GM12865 (cell line): ENCODE data around the gene NDUFS7.
"Not testable (repeated sequence)": the region's sequence is repeated elsewhere in the genome, so short reads cannot be mapped to it uniquely, and the experiment has no call there.

Experiments used
- DNase-seq: peaks from one replicate; pipeline ENCODE4 v3.0.0; 2010; ENCODE audit warnings: low read depth
- H3K4me3 ChIP-seq: 2 replicates; pipeline ENCODE4 v1.5.1; 2011; ENCODE audit warnings: mild to moderate bottlenecking, low read depth, low read length, control low read depth
- TF ChIP-seq, protein P1 (sequence below): IDR thresholded peaks from 2 replicates; pipeline ENCODE4 v1.5.1; 2011; ENCODE audit warnings: low read length, control low read depth, low read depth, inconsistent platforms; ENCODE audit not compliant: insufficient read depth; ENCODE audit errors: missing control alignments

NDUFS7 gene

DNA sequence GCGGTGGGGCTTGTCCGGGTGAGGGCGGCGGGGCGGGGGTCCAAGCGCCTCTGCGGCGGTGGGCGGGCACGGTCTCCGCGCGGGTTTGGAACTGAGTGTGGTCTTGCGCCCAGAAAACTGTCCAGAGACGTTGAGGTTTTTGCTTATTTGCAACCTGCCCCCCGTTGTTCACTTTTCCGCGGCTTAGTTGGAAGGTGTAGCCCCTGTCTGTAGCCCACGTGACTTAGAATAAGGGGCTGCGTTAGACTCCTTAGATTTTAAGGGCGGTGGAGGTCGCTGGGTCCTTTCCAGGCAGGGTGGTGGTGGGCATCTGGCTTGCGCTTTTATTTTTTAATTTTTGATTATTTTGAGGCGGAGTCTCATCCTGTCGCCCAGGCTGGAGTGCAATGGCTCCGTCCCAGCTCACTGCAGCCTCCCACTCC is 55.2 kb downstream of the NDUFS7 start:
- no peak for DNase-seq
- TF ChIP-seq, protein P1, sequence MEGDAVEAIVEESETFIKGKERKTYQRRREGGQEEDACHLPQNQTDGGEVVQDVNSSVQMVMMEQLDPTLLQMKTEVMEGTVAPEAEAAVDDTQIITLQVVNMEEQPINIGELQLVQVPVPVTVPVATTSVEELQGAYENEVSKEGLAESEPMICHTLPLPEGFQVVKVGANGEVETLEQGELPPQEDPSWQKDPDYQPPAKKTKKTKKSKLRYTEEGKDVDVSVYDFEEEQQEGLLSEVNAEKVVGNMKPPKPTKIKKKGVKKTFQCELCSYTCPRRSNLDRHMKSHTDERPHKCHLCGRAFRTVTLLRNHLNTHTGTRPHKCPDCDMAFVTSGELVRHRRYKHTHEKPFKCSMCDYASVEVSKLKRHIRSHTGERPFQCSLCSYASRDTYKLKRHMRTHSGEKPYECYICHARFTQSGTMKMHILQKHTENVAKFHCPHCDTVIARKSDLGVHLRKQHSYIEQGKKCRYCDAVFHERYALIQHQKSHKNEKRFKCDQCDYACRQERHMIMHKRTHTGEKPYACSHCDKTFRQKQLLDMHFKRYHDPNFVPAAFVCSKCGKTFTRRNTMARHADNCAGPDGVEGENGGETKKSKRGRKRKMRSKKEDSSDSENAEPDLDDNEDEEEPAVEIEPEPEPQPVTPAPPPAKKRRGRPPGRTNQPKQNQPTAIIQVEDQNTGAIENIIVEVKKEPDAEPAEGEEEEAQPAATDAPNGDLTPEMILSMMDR, result no peak

DNA sequence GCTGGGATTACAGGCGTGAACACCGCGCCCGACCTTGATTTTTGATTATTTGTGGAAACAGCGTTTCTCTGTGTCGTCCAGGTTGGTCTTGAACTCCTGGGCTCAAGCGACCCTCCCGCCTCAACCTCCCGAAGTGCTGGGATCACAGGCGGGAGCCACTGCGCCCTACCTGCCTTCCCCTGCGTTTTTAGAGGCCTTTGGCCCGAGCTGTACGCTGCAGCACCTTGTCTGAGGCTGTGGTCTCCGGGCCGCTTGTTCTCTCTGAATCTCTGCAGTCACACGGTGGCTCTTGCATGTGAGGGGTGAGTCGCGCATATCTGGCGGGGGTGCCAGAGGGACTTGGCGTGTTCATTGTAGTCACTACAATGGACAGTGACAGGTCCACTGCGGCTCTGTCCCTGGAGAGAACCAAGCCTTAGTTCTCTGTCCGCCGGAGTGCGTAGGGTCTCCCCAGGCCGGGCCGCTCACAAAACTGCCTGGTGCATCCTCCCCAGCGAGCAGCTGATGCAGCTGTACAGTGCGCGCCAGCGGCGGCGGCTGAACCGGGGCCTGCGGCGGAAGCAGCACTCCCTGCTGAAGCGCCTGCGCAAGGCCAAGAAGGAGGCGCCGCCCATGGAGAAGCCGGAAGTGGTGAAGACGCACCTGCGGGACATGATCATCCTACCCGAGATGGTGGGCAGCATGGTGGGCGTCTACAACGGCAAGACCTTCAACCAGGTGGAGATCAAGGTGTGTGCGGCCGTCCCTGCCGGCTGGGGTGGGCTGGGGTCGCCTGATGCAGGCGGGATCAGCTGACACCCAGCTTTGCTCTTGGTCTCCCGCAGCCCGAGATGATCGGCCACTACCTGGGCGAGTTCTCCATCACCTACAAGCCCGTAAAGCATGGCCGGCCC is 56.1 kb downstream of the NDUFS7 start:
- not testable (repeated sequence) for DNase-seq
- H3K4me3 ChIP-seq, result peak overlapping the region; percentile 60

More for the DNA sequence above, 55.2 kb downstream of the NDUFS7 start:
- peak overlapping the region; percentile 60 for H3K4me3 ChIP-seq

DNA sequence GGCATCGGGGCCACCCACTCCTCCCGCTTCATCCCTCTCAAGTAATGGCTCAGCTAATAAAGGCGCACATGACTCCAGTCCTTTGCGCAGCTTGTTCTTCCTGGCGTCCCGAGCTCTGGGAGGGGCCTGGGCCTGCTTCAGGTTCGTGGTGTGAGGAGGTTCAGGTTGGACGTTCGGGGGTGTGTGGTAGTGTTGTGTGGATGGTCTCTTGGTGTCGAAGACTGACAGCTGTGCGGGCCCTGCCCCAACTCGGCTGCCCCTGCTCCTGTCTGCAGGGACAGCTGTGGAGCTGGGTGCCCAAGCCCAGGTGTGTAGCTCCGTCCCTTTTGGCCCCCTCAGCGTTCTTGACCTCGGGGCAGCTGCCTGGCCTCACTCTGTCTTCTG is 56.7 kb downstream of the NDUFS7 start:
- no peak overlapping the region for H3K4me3 ChIP-seq
- TF ChIP-seq, protein P1, result no peak
- no peak for DNase-seq

DNA sequence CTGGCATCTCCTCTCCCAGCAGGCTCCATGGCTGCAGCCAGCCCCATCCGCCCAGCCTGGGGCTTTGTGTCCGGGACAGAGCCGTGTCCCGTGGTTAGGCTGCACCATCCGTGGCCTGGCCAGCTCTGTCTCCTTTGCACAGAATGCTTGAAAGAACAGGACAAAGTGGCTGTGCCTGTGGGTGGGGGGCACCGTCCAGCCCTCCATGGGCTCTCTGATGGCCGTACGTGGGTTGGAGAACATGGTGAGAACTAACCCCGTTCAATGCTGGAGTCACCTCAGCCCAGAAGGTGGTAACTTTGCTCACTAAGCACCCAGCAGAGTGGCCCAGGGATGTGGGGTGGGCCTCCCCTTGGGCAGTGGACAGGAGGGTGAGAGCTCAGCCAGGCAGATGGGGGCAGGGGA is 57.3 kb downstream of the NDUFS7 start:
- H3K4me3 ChIP-seq, result no peak overlapping the region
- TF ChIP-seq, protein P1, result no peak
- no peak for DNase-seq

DNA sequence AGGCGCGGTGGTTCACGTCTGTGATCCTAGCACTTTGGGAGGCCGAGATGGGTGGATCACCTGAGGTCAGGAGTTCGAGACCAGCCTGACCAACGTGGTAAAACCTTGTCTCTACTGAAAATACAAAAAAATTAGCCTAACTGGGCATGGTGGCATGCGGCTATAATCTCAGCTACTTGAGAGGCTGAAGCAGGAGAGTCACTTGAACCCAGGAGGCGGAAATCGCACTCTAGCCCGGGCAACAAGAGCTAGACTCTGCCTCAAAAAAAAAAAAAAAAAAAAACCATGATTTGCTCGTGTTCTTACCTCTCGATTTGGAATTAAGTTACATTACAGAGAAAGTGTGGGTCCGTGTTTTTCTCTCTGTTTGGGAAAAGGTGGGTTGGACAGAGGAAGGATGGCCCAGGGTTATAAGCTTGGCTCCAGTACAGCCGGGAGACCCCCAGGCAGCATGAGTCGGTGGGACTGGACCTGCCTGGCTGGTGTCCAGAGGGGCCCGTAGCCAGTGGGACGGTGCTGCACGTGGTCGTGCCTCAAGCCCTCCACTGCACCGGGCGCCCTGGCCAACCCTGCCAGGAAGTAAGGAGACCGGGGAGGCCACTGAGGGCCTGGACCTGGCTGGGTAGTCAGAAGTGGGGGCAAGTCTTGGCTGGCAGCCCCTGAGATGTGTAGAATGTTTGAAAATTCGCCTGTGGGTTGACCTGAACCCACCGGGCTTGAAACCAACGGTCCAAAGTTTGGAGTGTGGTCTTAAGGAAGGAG is 58.2 kb downstream of the NDUFS7 start:
- no peak overlapping the region for H3K4me3 ChIP-seq
- no peak for DNase-seq
- TF ChIP-seq, protein P1, result no peak
